HG03175 (cell line): ENCODE data around the gene SLC24A4.
A peak's percentile ranks its signal among the peaks of the same experiment; 100 is the strongest.
"Not testable (repeated sequence)": the region's sequence is repeated elsewhere in the genome, so short reads cannot be mapped to it uniquely, and the experiment has no call there.

Source experiments
- ATAC-seq: cut with Tn5 transposase; IDR thresholded peaks from one replicate; pipeline ENCODE4 v1.9.1; 2021; ENCODE audit warnings: mild to moderate bottlenecking, moderate library complexity; ENCODE audit not compliant: unreplicated experiment

SLC24A4 gene

DNA sequence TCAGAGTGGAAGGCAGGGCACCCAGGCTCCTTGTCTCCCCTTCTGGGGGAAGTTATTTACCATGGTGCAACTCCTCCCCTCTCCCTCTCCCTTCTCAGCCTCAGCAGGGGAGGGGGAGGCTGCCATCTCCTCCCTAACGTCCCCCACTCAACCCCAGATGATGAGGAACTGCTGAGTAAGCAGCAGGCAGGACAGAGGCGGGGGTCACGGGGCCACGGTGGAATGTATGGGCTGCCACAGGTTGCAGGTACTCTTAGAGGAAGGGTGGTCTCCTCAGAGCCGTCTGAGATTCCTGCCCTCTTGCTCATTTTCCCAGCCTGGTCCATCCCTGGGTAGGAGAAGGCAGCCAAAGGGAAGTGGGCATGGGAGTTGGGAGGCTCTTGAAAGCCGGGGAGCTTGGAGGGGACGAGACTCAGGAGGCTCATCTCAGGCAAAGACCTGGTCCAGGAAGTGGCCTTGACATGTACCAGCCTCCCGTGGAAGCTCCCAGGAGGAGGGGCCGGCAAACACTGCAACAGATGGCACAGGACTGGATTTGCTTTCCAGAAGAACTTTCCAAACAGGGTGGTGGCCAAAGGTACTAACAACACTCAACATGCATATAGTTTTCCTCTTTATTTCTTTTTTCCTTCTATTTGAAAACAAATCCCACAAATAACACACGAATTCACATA is 209.7 kb downstream of the SLC24A4 start:
- ATAC-seq, result no peak

DNA sequence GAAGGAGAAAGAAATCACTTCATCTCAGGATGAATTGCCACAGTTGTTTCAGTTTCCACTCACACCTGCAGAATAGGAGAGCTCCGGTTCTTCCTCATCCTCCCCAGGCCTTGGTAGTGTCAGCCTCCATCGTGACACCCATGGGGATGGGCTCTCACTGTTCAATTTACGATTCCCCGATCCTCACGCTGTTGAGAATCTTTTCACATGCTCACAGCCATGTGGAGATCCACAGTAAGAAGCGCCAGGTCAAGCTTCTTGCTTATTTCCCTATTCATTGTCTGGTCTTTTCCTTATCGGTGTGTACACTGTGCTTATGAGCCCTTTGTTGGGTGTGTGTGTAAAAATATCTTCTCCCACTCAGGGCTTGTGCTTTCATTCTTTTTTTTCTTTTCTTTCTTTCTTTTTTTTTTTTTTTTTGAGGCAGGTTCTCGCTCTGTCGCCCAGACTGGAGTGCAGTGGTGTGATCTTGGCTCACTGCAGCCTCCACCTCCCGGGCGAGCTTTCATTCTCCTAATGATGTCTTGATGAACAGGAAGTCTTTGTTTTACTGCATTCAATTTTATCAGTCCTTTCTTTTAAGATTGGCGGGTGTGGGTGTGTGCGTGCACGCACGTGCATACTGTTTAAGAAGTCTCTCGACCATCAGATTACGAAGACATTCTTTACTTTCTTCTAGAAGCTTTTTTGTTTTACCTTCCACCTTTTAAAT is 212.1 kb downstream of the SLC24A4 start:
- ATAC-seq, result no peak

DNA sequence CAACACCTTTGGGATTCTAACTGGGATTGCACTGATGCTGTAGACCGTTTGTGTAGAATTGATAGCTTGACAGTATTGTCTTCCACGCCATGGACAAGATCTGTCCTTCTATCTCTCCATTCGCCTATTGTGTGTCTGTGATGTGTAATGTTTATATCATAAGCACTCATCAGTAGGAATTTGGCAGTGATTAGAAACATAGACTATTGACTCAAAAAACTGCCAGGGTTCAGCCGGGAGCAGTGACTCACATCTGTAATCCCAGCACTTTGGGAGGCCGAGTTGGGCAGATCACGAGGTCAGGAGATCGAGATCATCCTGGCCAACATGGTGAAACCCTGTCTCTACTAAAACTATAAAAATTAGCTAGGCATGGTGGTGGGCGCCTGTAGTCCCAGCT is 213.3 kb downstream of the SLC24A4 start:
- ATAC-seq, result not testable (repeated sequence)

DNA sequence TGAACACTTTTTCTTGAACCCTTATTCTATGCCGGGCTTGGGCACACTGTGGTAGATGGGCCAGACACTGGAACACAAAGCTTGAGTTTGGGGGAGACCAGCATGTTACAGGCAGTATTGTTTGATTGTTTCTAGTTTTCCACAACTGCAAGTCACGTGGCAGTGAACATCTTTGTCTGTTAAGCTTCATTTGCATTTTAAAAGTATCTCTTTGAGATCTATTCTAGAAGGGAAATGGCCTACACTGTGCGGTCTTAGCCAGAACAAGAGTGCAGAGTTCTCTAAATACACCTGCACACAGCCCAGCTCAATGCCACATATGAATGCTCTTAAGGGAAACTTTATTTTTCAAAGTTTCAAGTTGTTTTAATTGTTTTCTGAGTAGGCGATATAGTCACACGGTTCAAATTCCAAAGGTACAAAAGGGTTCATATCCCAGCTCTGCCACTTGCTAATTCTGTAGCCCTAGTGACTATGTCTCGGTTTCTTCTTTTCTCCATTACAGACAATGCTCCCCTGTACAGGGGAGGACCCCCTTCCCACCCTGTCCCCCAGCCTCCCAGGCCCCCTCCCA is 215.5 kb downstream of the SLC24A4 start:
- ATAC-seq, result peak; percentile 68

DNA sequence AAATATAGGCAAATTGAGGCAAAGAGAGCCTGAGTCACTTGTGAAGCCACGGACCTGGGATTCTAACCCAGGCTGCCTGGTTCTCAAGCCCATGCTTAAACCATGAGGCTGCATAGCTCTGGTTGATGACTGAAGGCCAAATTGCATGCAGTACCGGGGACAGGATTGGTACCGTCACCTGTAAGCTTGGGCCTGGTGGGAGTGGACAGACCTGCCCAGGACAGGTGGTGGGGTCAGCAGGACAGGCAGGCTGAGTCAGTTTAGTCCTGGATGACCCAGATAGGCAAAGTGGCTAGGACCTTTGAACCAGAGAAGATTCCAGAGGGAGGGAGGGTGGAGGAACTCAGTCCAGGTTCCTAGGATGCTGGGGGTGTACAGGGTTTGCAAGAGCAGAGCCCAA is 216.5 kb downstream of the SLC24A4 start:
- ATAC-seq, result no peak

DNA sequence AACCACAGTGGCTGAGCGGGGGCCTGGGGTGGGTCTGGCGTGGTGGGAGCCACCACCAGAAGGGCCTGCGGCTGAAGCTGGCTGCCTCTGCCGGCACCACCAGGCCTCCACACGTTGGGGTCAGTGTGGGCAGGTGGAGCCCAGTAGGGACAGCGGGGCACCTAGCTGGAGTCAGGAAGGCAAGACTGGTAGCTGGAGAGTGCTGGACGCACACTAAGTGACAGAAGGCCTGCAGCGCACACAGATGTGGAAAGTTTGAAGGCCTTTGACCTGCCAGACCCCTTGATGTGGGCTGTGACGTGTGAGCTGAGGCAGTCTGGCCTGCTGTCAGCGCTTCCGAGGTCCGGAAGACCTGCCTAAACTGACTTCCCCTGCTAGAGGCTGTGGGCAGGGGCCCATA is 216.9 kb downstream of the SLC24A4 start:
- no peak for ATAC-seq

DNA sequence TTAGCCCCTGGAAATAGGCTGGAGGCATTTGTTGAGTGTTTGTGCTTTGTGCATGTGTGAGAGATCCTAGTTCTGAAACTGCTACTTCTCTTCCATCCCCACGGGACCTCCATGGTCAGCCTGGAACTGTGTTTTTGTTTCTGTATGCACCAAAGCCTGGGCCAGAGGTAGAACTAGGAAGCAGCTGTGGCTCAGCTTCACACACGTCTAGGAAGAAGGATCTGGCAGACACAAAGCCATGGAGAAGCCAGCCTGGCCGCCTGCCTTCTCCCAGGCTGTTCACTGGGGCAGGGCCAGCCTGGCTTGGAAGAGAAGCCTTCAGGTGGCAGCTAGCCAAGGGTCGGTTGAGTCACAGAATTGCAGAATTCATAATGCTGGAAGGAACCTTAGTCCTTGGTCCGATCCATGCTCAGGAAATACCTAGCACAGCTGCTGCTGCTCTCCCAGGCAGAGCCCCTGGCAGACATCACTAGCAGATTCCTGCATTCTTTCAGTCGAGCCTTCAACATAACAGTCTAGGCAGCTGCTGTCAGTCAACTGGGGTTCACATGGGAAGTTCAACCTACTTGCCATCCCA is 217.6 kb downstream of the SLC24A4 start:
- ATAC-seq, result no peak

DNA sequence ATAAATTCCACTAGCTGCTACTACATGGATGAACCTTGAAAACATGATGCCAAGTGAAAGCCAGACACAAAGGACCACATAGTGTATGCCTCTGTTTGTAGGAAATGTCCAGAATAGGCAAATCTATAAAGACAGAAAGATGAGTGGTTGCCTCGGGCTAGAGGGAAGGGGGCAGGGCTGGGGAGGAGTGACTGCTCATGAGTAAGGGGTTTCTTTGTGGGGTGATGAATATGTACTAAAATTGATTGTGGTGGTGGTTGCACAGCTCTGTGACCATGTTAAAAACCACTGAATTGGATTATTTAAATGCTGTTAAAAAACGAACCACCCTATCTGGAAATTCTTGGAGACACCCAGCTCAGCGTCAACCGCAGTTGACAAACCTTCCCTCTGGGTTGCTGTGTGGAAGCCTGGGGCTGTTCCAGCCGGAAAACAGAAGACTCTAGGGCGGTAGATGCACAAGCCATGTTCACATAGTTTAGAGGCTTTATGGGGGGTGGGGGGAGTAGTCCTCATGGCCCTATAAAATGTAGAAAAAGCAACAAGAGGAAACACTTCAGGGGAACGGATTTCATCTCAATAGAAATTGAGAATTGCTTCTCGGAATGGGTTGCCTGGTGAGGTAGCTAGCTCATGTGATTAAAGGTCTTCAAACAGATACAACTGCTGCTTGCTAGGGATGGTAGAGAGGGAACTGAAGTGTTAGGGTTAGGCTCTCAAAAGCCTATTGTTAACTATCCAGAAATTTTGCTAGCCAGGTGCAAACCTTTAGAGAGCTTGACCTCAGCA is 220.0 kb downstream of the SLC24A4 start:
- ATAC-seq, result no peak

DNA sequence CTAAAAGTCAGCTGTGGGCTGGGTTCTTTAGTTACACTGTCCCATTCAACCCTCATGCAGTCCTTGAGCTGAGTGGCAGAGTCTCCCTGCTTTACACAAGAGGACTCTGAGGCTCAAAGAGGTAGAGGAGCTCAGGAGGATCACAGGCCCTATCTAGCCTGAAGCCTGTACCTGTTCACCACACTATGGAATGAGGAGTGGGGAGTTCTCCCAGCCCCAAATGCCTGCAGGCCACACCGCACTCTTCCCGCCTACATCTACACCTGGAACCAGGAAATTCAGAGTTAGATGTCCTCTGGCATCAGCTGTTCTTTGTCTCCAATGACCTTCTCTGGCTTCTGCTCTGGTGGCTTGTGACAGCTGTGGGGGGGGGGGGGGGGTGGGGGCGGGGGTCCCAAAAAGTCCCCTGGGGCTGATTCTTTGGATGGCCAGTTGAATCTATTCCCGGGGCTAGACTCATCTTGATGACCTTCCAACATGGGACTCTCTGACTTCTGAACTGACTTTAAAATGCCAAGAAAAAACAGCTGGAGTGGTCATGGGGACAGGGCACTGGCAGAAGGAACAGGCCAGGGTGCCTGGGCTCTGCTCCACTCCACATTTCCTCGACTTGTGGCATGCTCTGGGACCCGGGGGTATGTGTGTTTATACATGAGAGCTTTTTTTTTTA is 221.2 kb downstream of the SLC24A4 start:
- no peak for ATAC-seq

DNA sequence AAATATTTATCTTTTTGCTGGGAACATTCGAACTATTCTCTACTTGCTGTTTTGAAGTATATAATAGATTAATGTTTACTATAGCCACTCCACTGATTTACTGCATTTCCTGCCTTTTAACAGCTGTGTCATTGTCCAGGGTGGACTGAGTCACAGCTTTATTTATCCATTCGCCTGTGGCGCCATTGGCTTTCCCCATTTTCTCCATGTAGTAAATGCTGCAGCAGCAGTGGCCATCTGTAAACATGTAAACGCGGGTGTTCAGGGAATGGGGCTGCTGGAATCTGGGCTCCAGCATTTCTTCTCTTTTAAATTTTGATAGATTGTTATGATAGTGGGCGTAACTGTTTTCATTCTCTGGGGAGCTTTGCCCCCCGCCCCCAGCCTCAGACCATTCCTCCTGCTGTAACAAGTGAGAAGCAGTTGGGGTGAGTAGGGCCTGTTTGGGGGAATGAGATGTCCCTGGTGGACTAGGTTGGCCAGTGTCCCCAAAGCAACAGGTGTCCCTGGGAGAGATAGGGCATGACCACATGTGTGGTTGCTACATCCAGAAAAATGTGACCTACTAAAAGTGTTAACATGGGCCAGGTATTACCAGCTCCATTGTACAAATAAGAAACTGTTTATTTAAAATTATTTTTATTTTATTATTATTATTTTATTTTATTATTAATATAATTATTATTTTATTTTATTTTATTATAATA is 223.5 kb downstream of the SLC24A4 start:
- ATAC-seq, result no peak

DNA sequence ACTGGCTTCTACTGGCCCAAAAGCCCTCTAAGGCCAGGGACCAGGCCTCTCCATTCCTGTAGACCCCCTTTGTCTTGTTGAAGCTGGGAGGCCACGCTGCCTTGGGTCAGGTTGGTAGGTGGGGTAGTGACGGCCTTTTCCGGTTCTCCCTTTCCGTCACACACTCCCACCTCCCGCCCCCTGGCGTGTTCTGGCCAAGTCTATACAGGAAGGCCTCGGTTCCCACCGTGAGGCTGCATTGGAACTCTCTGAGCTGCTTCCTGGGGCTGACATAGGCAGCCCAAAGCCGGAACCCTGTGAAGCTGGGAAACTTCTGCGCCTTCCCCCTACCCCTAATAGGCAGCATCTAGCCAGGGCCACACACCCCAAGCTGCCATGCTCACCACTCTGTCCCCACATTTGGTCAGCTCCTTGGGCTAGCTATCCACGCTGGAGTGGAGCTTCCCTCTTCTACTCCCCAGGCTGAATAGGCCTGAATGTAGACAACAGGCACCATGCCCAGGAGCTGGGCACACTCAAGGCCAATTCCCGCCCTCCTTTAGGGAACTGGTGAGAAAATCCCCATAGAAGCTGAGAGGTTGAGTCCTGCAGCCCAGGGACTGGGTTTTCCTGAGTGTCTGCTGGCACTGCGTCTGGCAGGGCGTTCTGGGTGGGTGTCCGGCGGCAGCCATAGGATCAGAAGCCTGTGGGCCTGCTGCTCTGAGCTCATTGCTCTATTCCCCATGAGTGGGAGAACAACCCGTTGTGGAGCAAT is 226.3 kb downstream of the SLC24A4 start:
- ATAC-seq, result no peak

DNA sequence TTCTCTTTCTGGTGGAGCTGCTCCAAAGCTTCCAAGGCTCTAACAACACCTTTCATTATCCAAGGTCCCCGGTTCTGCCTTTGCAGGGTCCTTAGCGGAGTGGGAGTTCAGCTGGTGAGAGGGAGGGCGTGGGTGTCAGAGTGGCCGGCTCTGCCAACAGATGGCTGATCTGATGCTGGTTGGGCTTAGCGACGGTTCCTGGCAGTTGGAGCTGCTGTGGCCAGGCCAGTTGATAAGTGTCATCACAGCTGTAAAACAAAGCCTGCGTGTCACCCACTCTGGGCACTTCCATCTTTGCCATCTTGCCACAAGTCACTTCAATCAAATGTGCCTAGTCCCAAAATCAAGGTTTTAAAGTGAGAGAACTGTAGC is 226.9 kb downstream of the SLC24A4 start:
- no peak for ATAC-seq
